HCT116 (cell line): Measurements from ENCODE around the gene TNRC6B. TPM values are rescaled to one million over a fixed set of nuclear protein-coding genes. Genes with fewer than 3 reads are reported as not detected.

Source experiments
- ATAC-seq: fragments of 200-7000 bp; cut with Tn5 transposase; 2 replicates; pipeline ENCODE4 v1.9.1; 2020; ENCODE audit warnings: mild to moderate bottlenecking, moderate library complexity
- BruUV-seq: library from RNA; stranded (reverse); fragments of 400-500 nt; replicated peaks from 2 replicates; lab custom pipeline; 2021; lab: Mats Ljungman, UMichigan
- CTCF ChIA-PET: fragments of 300-600 bp; sonication (Branson Sonifier 250); formaldehyde crosslinking; loops from one replicate; lab custom pipeline; 2021; ENCODE audit warnings: antibody characterized with exemption; lab: Charles Lee
- POLR2A ChIA-PET: fragments of 300-600, 350-600 bp; sonication (Branson Sonifier 250); formaldehyde crosslinking; loops from one replicate; lab custom pipeline; 2021; ENCODE audit warnings: antibody characterized with exemption; lab: Charles Lee
- RAD21 ChIA-PET, 2 experiments: fragments of 300-600 bp; sonication (Branson Sonifier 250); formaldehyde crosslinking; loops; one replicate each; lab custom pipeline; 2023; ENCODE audit warnings: low total read pairs in 2 of 2; ENCODE audit not compliant: uncharacterized antibody in 2 of 2, unreplicated experiment in 2 of 2, low non-redundant PET in 1 of 2; lab: Charles Lee
- DNase-seq: peaks from one replicate; pipeline ENCODE4 v3.0.0-alpha.2; 2010; ENCODE audit warnings: low read depth, low spot score
- H2AFZ ChIP-seq: fragments of 200-600 bp; shearing (Covaris generic), sonication (generic); 2 replicates; pipeline ENCODE4 v1.6.1; 2017; ENCODE audit warnings: low read depth, mixed run types, mixed read lengths, antibody characterized with exemption, low read length; ENCODE audit not compliant: poor library complexity, severe bottlenecking
- H3K27ac ChIP-seq: 2 replicates; pipeline ENCODE4 v1.5.1; 2012; ENCODE audit warnings: low read depth, low read length
- H3K27me3 ChIP-seq: fragments of 200-600 bp; sonication (generic); 2 replicates; pipeline ENCODE4 v1.6.1; 2016; ENCODE audit warnings: mixed run types, low read length, mixed read lengths; ENCODE audit not compliant: insufficient read depth
- H3K36me3 ChIP-seq, 2 experiments: fragments of 200-500 bp in 1 of 2; fragments of 200-600 bp in 1 of 2; sonication (Bioruptor generic) in 1 of 2; sonication (generic) in 1 of 2; 2 replicates each; pipeline versions ENCODE4 v1.5.1 to v1.6.1; 2014 to 2016; ENCODE audit warnings: low read length in 2 of 2, inconsistent platforms in 1 of 2, mixed read lengths in 1 of 2, mixed run types in 1 of 2; ENCODE audit not compliant: insufficient read depth in 2 of 2, control insufficient read depth in 1 of 2
- H3K4me1 ChIP-seq, 2 experiments: fragments of 200-600 bp in 1 of 2; sonication (generic) in 1 of 2; 2 replicates each; pipeline versions ENCODE4 v1.5.1 to v1.6.1; 2012 to 2017; ENCODE audit warnings: low read length in 2 of 2, inconsistent platforms in 1 of 2, mild to moderate bottlenecking in 1 of 2, mixed read lengths in 1 of 2, mixed run types in 1 of 2, moderate library complexity in 1 of 2; ENCODE audit not compliant: insufficient read depth in 2 of 2, control insufficient read depth in 1 of 2
- H3K4me2 ChIP-seq: fragments of 200-600 bp; sonication (generic); 2 replicates; pipeline ENCODE4 v1.6.1; 2017; ENCODE audit warnings: mixed run types, low read length, mixed read lengths
- H3K4me3 ChIP-seq, 2 experiments: fragments of 200-600 bp in 1 of 2; sonication (generic) in 1 of 2; replicated peaks in 1 of 2; 2 replicates each; pipeline ENCODE4 v1.5.1; 2011 to 2016; ENCODE audit warnings: low read length in 2 of 2, control low read depth in 1 of 2, low read depth in 1 of 2, mild to moderate bottlenecking in 1 of 2, mixed read lengths in 1 of 2, mixed run types in 1 of 2
- H3K79me2 ChIP-seq: fragments of 200-600 bp; sonication (generic); 2 replicates; pipeline ENCODE4 v1.6.1; 2017; ENCODE audit warnings: mild to moderate bottlenecking, mixed run types, low read length, moderate library complexity, mixed read lengths; ENCODE audit not compliant: insufficient read depth
- H3K9ac ChIP-seq: fragments of 200-600 bp; sonication (generic); 2 replicates; pipeline ENCODE4 v1.6.1; 2016; ENCODE audit warnings: low read length, mixed read lengths
- H3K9me2 ChIP-seq: fragments of 200-600 bp; sonication (generic), shearing (Covaris generic); 2 replicates; pipeline ENCODE4 v1.6.1; 2017; ENCODE audit warnings: mixed run types, mild to moderate bottlenecking, moderate library complexity; ENCODE audit not compliant: insufficient read depth
- H3K9me3 ChIP-seq, 2 experiments: fragments of 200-500 bp in 1 of 2; fragments of 200-600 bp in 1 of 2; sonication (Bioruptor generic) in 1 of 2; sonication (generic) in 1 of 2; 2 replicates each; pipeline ENCODE4 v1.6.1; 2014 to 2017; ENCODE audit warnings: low read length in 2 of 2, mixed read lengths in 2 of 2, inconsistent platforms in 1 of 2, low read depth in 1 of 2, mild to moderate bottlenecking in 1 of 2, mixed run types in 1 of 2, moderate library complexity in 1 of 2; ENCODE audit not compliant: control insufficient read depth in 1 of 2, insufficient read depth in 1 of 2
- H4K20me1 ChIP-seq: fragments of 200-600 bp; sonication (generic), shearing (Covaris generic); 2 replicates; pipeline ENCODE4 v1.6.1; 2017; ENCODE audit warnings: mixed run types, mild to moderate bottlenecking, moderate library complexity; ENCODE audit not compliant: insufficient read depth
- CEBPB ChIP-seq: IDR thresholded peaks from 2 replicates; pipeline ENCODE4 v1.6.1; 2012; ENCODE audit warnings: low read depth
- EGR1 ChIP-seq: IDR thresholded peaks from 2 replicates; pipeline ENCODE4 v1.6.1; 2012; ENCODE audit warnings: low read depth
- EZH2phosphoT487 ChIP-seq: fragments of 200-600 bp; IDR thresholded peaks from 2 replicates; pipeline ENCODE4 v1.6.1; 2018; ENCODE audit warnings: antibody characterized with exemption, borderline replicate concordance
- POLR2A ChIP-seq: IDR thresholded peaks from 2 replicates; pipeline ENCODE4 v1.7.0; 2011; ENCODE audit warnings: borderline replicate concordance; ENCODE audit not compliant: insufficient read depth, insufficient read length; ENCODE audit errors: extremely low read depth
- SRF ChIP-seq: IDR thresholded peaks from 2 replicates; pipeline ENCODE4 v1.6.1; 2012; ENCODE audit warnings: low read depth
- YY1 ChIP-seq: IDR thresholded peaks from 2 replicates; pipeline ENCODE4 v1.6.1; 2011; ENCODE audit warnings: low read length, low read depth, moderate library complexity, mild to moderate bottlenecking; ENCODE audit not compliant: insufficient replicate concordance; ENCODE audit errors: extremely low read depth
- ZBTB33 ChIP-seq: IDR thresholded peaks from 2 replicates; pipeline ENCODE4 v1.6.1; 2011; ENCODE audit warnings: mild to moderate bottlenecking, low read length, moderate library complexity; ENCODE audit not compliant: insufficient replicate concordance; ENCODE audit errors: extremely low read depth
- intact Hi-C: fragments of 100-400 bp; cut with micrococcal nuclease; formaldehyde crosslinking; loops from 2 replicates; pipeline ENCODE4 v1.10.0; 2022
- total RNA-seq: library from RNA; stranded (reverse); gene quantifications from one replicate; pipeline ENCODE4 v1.2.1, GENCODE V29; 2021; ENCODE audit not compliant: unreplicated experiment

Gene TNRC6B
- total RNA-seq, 1 experiment from 2014 or later, result 29.8 TPM

GRCh38 chr22:40324468-40325305 lies 147.0 kb downstream of the TNRC6B start:
- ChIA-PET CTCF (no interaction called here), RAD21 (no interaction called here), POLR2A (no interaction called here)
- Histone ChIP-seq H2AFZ (no peak overlapping the region), H3K36me3 (peaks cover 0 to 13% of the 10 kb centered on the region in 2 experiments; a peak in 3 of 4 replicates), H4K20me1 (no peaks in the 10 kb centered on the region), H3K4me1 (no peaks in the 10 kb centered on the region), H3K4me2 (no peak overlapping the region), H3K9ac (no peak overlapping the region), H3K4me3 (no peak overlapping the region), H3K9me2 (no peaks in the 10 kb centered on the region), H3K27me3 (no peaks in the 10 kb centered on the region), H3K27ac (no peak overlapping the region), H3K9me3 (no peaks in the 10 kb centered on the region), H3K79me2 (no peaks in the 10 kb centered on the region)
- no peak for DNase-seq
- no peak for ATAC-seq
- TF ChIP-seq YY1 (no peak), SRF (no peak), EGR1 (no peak), CEBPB (no peak), POLR2A (no peak), ZBTB33 (no peak), EZH2phosphoT487 (no peak)
- no TSS peak for BruUV-seq
- intact Hi-C loops, result no loop called here
